MCF 10A (cell line): Measurements from ENCODE around the gene MTMR3. TPM values are rescaled to one million over a fixed set of nuclear protein-coding genes. Genes with fewer than 3 reads are reported as not detected.

Experiments
- BruUV-seq: library from RNA; stranded (reverse); fragments of 400-500 nt; replicated peaks from 2 replicates; lab custom pipeline; 2021; lab: Mats Ljungman, UMichigan
- CTCF ChIA-PET: fragments of 300-600 bp; sonication (Branson Sonifier 250); formaldehyde crosslinking; extraction: SDS; loops from one replicate; lab custom pipeline; 2021; ENCODE audit warnings: antibody characterized with exemption, inconsistent platforms; lab: Yijun Ruan, JAX
- POLR2A ChIA-PET: fragments of 300-600, 350-650 bp; sonication (Branson Sonifier 250); formaldehyde crosslinking; extraction: SDS; loops from one replicate; lab custom pipeline; 2020; ENCODE audit warnings: antibody characterized with exemption, inconsistent platforms; lab: Yijun Ruan, JAX
- DNase-seq: peaks from one replicate; pipeline ENCODE4 v3.0.0-alpha.2; 2018; ENCODE audit not compliant: unreplicated experiment
- H3K27ac Mint-ChIP-seq: one replicate; pipeline ENCODE4 v1.8.0; 2022; ENCODE audit warnings: mild to moderate bottlenecking, low read depth, mixed read lengths; ENCODE audit not compliant: unreplicated experiment
- H3K27me3 Mint-ChIP-seq: one replicate; pipeline ENCODE4 v1.8.0; 2022; ENCODE audit warnings: mixed read lengths; ENCODE audit not compliant: insufficient read depth, unreplicated experiment
- H3K36me3 Mint-ChIP-seq: one replicate; pipeline ENCODE4 v1.8.0; 2022; ENCODE audit warnings: mild to moderate bottlenecking, moderate library complexity, mixed read lengths; ENCODE audit not compliant: insufficient read depth, unreplicated experiment
- H3K4me1 Mint-ChIP-seq: one replicate; pipeline ENCODE4 v1.8.0; 2022; ENCODE audit warnings: mixed read lengths; ENCODE audit not compliant: insufficient read depth, unreplicated experiment
- H3K4me3 Mint-ChIP-seq: one replicate; pipeline ENCODE4 v1.8.0; 2022; ENCODE audit warnings: mild to moderate bottlenecking, moderate library complexity, mixed read lengths; ENCODE audit not compliant: unreplicated experiment
- H3K9me3 Mint-ChIP-seq: one replicate; pipeline ENCODE4 v1.8.0; 2022; ENCODE audit warnings: mixed read lengths; ENCODE audit not compliant: unreplicated experiment
- CTCF ChIP-seq: fragments of 200-600 bp; IDR thresholded peaks from one replicate; pipeline ENCODE4 v1.8.0; 2022; ENCODE audit warnings: antibody characterized with exemption, mild to moderate bottlenecking; ENCODE audit not compliant: unreplicated experiment
- intact Hi-C: fragments of 100-400 bp; cut with micrococcal nuclease; formaldehyde crosslinking; loops from 2 replicates; pipeline ENCODE4 v1.14.1; 2022
- total RNA-seq: library from RNA; stranded (reverse); gene quantifications from 2 replicates; pipeline ENCODE4 v1.2.3, GENCODE V29; 2022

MTMR3 gene
- total RNA-seq, 1 experiment from 2014 or later: 34.4 TPM

GRCh38 chr22:30002861-30003486, 120.0 kb downstream of the MTMR3 start:
- Mint-ChIP-seq H3K27ac (no peak overlapping the region), H3K27me3 (no peaks in the 10 kb centered on the region), H3K36me3 (peaks cover 44% of the 10 kb centered on the region), H3K4me1 (no peaks in the 10 kb centered on the region), H3K4me3 (no peak overlapping the region), H3K9me3 (no peaks in the 10 kb centered on the region)
- intact Hi-C loops: no loop called here
- no TSS peak for BruUV-seq
- ChIA-PET CTCF (interaction anchor here (0.7 to 4.3 kb wide), 4 partner anchors 86 to 313 kb away, joined by 4 to 28 read pairs (median 6); no protein-coding TSS in a partner anchor), POLR2A (interaction anchor here (1.2 kb wide), 1 partner anchor 9 kb away, joined by 3 read pairs; no protein-coding TSS in a partner anchor)
- no peak for TF ChIP-seq CTCF
- DNase-seq: no peak

- intact Hi-C loops: loop anchor here (2.0 kb wide), 1 partner anchor 369 kb away; no protein-coding TSS in a partner anchor
- Mint-ChIP-seq H3K4me1 (no peaks in the 10 kb centered on the region), H3K36me3 (peaks cover 41% of the 10 kb centered on the region), H3K27me3 (no peaks in the 10 kb centered on the region), H3K4me3 (no peak overlapping the region), H3K9me3 (no peaks in the 10 kb centered on the region), H3K27ac (no peak overlapping the region)
- TF ChIP-seq CTCF: no peak
- BruUV-seq: no TSS peak
- POLR2A ChIA-PET: interaction anchor here (0.7 to 1.5 kb wide), 4 partner anchors 8 to 183 kb away, joined by 3 to 7 read pairs (median 4); no protein-coding TSS in a partner anchor
- CTCF ChIA-PET: interaction anchor here (0.6 to 4.3 kb wide), 20 partner anchors 8 to 379 kb away, joined by 3 to 34 read pairs (median 5); no protein-coding TSS in a partner anchor
- DNase-seq: no peak
Observed at GRCh38 chr22:30004101-30004500, 121.1 kb downstream of the MTMR3 start.

- no peak for TF ChIP-seq CTCF
- Mint-ChIP-seq H3K4me1 (no peaks in the 10 kb centered on the region), H3K36me3 (peaks cover 38% of the 10 kb centered on the region), H3K9me3 (no peaks in the 10 kb centered on the region), H3K27ac (no peak overlapping the region), H3K4me3 (no peak overlapping the region), H3K27me3 (no peaks in the 10 kb centered on the region)
- no peak for DNase-seq
- intact Hi-C loops: loop anchor here (1.0 to 5.0 kb wide), 7 partner anchors 83 to 607 kb away; no protein-coding TSS in a partner anchor
- POLR2A ChIA-PET: interaction anchor here (1.0 to 1.6 kb wide), 4 partner anchors 9 to 238 kb away, joined by 5 to 7 read pairs (median 6); partner anchors contain the start of genes ASCC2, UQCR10 and ZMAT5
- no TSS peak for BruUV-seq
- CTCF ChIA-PET: interaction anchor here (0.7 to 4.3 kb wide), 47 partner anchors 9 to 379 kb away, joined by 3 to 34 read pairs (median 4); no protein-coding TSS in a partner anchor
Observed at GRCh38 chr22:30004694-30005093, 121.7 kb downstream of the MTMR3 start.

- ChIA-PET POLR2A (interaction anchor here (0.6 to 1.6 kb wide), 10 partner anchors 10 to 261 kb away, joined by 3 to 7 read pairs (median 4); partner anchors contain the start of genes ASCC2, UQCR10 and ZMAT5), CTCF (interaction anchor here (0.6 to 4.3 kb wide), 53 partner anchors 9 to 649 kb away, joined by 3 to 34 read pairs (median 4); partner anchors contain the start of gene CABP7)
- no peaks in the 10 kb centered on the region for H3K9me3 Mint-ChIP-seq
- H3K4me1 Mint-ChIP-seq: no peaks in the 10 kb centered on the region
- peaks cover 43% of the 10 kb centered on the region for H3K36me3 Mint-ChIP-seq
- H3K27ac Mint-ChIP-seq: no peak overlapping the region
- DNase-seq: peak; percentile 83
- H3K4me3 Mint-ChIP-seq: no peak overlapping the region
- H3K27me3 Mint-ChIP-seq: no peaks in the 10 kb centered on the region
- TF ChIP-seq CTCF: peak; percentile 92
- no TSS peak for BruUV-seq
- intact Hi-C loops: loop anchor here (1.0 to 5.0 kb wide), 7 partner anchors 82 to 608 kb away; no protein-coding TSS in a partner anchor
Observed at GRCh38 chr22:30005213-30005857, 122.4 kb downstream of the MTMR3 start.
